ENCODE data around the gene CBARP.

- no peak for TF ChIP-seq CTCF (IDR thresholded peaks at IDR 0.05)
- no peak for TF ChIP-seq NFYB (CRISPR knock-in tag; conservative IDR thresholded peaks at IDR 0.05; ENCODE audit: low read depth)
- no peak for TF ChIP-seq RELA (CRISPR knock-in tag; IDR thresholded peaks at IDR 0.05; ENCODE audit: borderline replicate concordance)
- no peak for TF ChIP-seq MAX (CRISPR knock-in tag; IDR thresholded peaks at IDR 0.05)
- peak; percentile 13; the same call in 1 of the 2 replicates for TF ChIP-seq JUN (CRISPR knock-in tag; IDR thresholded peaks at IDR 0.05)
- TF ChIP-seq ZNF423 (CRISPR knock-in tag; IDR thresholded peaks at IDR 0.05), result no peak
- no peak for TF ChIP-seq GABPB1 (CRISPR knock-in tag; IDR thresholded peaks at IDR 0.05)
- TF ChIP-seq KAT7 (CRISPR knock-in tag; IDR thresholded peaks at IDR 0.05; ENCODE audit: borderline replicate concordance), result no peak
Measured at GRCh38 chr19:1249990-1250436, 12.2 kb upstream of the CBARP start.
